Measurements from ENCODE around the gene TSPAN9.

TSPAN9 gene

GRCh38 chr12:3303410-3304136 is 226.4 kb downstream of the TSPAN9 start:
- no peak for DNase-seq
- H3K36me3 ChIP-seq (replicated peaks): no peaks in the 10 kb centered on the region
- no peaks in the 10 kb centered on the region for H3K27me3 ChIP-seq (replicated peaks)
- peak; percentile 38 for TF ChIP-seq CTCF (IDR thresholded peaks at IDR 0.05; ENCODE audit: low read depth, low read length, missing control alignments)
- no peak overlapping the region for H3K4me3 ChIP-seq (ENCODE audit: low read depth, low read length)
- H3K27ac ChIP-seq: peak overlapping the region; percentile 34
- in situ Hi-C loops (cut with HindIII; ENCODE audit: low pct_ligation_motif_present, low sequenced_read_pairs): loop anchor here (25.0 kb wide), 1 partner anchor 509 kb away; no protein-coding TSS in a partner anchor

GRCh38 chr12:3304436-3305165 is 227.4 kb downstream of the TSPAN9 start:
- H3K27me3 ChIP-seq (replicated peaks): no peaks in the 10 kb centered on the region
- in situ Hi-C loops (cut with HindIII; ENCODE audit: low pct_ligation_motif_present, low sequenced_read_pairs): loop anchor here (25.0 kb wide), 1 partner anchor 508 kb away; no protein-coding TSS in a partner anchor
- H3K36me3 ChIP-seq (replicated peaks): no peaks in the 10 kb centered on the region
- H3K27ac ChIP-seq: peak overlapping the region; percentile 34
- H3K4me3 ChIP-seq (ENCODE audit: low read depth, low read length): no peak overlapping the region
- DNase-seq: peak; percentile 91
- no peak for TF ChIP-seq CTCF (IDR thresholded peaks at IDR 0.05; ENCODE audit: low read depth, low read length, missing control alignments)

GRCh38 chr12:3305464-3305863 is 228.3 kb downstream of the TSPAN9 start:
- in situ Hi-C loops (cut with HindIII; ENCODE audit: low pct_ligation_motif_present, low sequenced_read_pairs): loop anchor here (25.0 kb wide), 1 partner anchor 507 kb away; no protein-coding TSS in a partner anchor
- H3K36me3 ChIP-seq (replicated peaks): no peaks in the 10 kb centered on the region
- TF ChIP-seq CTCF (IDR thresholded peaks at IDR 0.05; ENCODE audit: low read depth, low read length, missing control alignments): no peak

GRCh38 chr12:3305904-3306619 is 228.9 kb downstream of the TSPAN9 start:
- in situ Hi-C loops (cut with HindIII; ENCODE audit: low pct_ligation_motif_present, low sequenced_read_pairs): loop anchor here (25.0 kb wide), 1 partner anchor 506 kb away; no protein-coding TSS in a partner anchor
- Histone ChIP-seq H3K36me3 (replicated peaks) (no peaks in the 10 kb centered on the region), H3K4me3 (ENCODE audit: low read depth, low read length) (no peak overlapping the region), H3K27me3 (replicated peaks) (no peaks in the 10 kb centered on the region), H3K27ac (no peak overlapping the region)
- no peak for DNase-seq
- TF ChIP-seq CTCF (IDR thresholded peaks at IDR 0.05; ENCODE audit: low read depth, low read length, missing control alignments): no peak

More at GRCh38 chr12:3305464-3305863, 228.3 kb downstream of the TSPAN9 start:
- no peak for DNase-seq
- Histone ChIP-seq H3K4me3 (ENCODE audit: low read depth, low read length) (no peak overlapping the region), H3K27ac (no peak overlapping the region), H3K27me3 (replicated peaks) (no peaks in the 10 kb centered on the region)

GRCh38 chr12:3307389-3307788 is 230.2 kb downstream of the TSPAN9 start:
- TF ChIP-seq CTCF (IDR thresholded peaks at IDR 0.05; ENCODE audit: low read depth, low read length, missing control alignments): no peak
- Histone ChIP-seq H3K4me3 (ENCODE audit: low read depth, low read length) (no peak overlapping the region), H3K36me3 (replicated peaks) (no peaks in the 10 kb centered on the region), H3K27ac (no peak overlapping the region), H3K27me3 (replicated peaks) (no peaks in the 10 kb centered on the region)
- in situ Hi-C loops (cut with HindIII; ENCODE audit: low pct_ligation_motif_present, low sequenced_read_pairs): loop anchor here (25.0 kb wide), 1 partner anchor 505 kb away; no protein-coding TSS in a partner anchor
- no peak for DNase-seq

Measured in brain microvascular endothelial cell (primary cell).